HepG2 (cell line): Measurements from ENCODE around the gene NFATC1. TPM values are rescaled to one million over a fixed set of nuclear protein-coding genes. Genes with fewer than 3 reads are reported as not detected.

Experiments used
- ATAC-seq: fragments of 200-7000 bp; cut with Tn5 transposase; 3 replicates; pipeline ENCODE4 v1.9.1; 2020; ENCODE audit warnings: mild to moderate bottlenecking, moderate library complexity
- BruUV-seq: library from RNA; stranded (reverse); fragments of 400-500 nt; replicated peaks from 2 replicates; lab custom pipeline; 2021; lab: Mats Ljungman, UMichigan
- CTCF ChIA-PET: fragments of 300-600 bp; formaldehyde crosslinking; extraction: SDS; loops from one replicate; lab custom pipeline; 2021; ENCODE audit warnings: low total read pairs, inconsistent platforms, low intra/inter-chr PET ratio; lab: Yijun Ruan, JAX
- POLR2A ChIA-PET: fragments of 350-600 bp; sonication (Branson Sonifier 250); formaldehyde crosslinking; loops from one replicate; lab custom pipeline; 2020; ENCODE audit warnings: antibody characterized with exemption, inconsistent platforms; lab: Yijun Ruan, JAX
- DNase-seq: peaks from one replicate; pipeline ENCODE4 v3.0.0-alpha.2; 2015; ENCODE audit warnings: low spot score
- FAIRE-seq: peaks from 3 replicates; lab custom pipeline; 2011; peaks lifted over from hg19 to GRCh38; lab: Jason Lieb, UNC
- H2AFZ ChIP-seq: one replicate; pipeline ENCODE4 v1.6.1; 2011; ENCODE audit warnings: low read length, inconsistent platforms
- H3K27ac ChIP-seq: fragments of 300-600 bp; 3 replicates; pipeline ENCODE4 v1.8.0; 2011; ENCODE audit warnings: mixed run types, mild to moderate bottlenecking, mixed read lengths, low read length, inconsistent platforms; ENCODE audit not compliant: insufficient read depth; ENCODE audit errors: extremely low read length
- H3K27me3 ChIP-seq, 2 experiments: fragments of 200-600 bp in 1 of 2; 2 replicates in 1 of 2; 3 replicates in 1 of 2; pipeline versions ENCODE4 v1.6.0 to v1.8.0; 2011; ENCODE audit warnings: low read length in 2 of 2, mild to moderate bottlenecking in 2 of 2, moderate library complexity in 2 of 2, inconsistent platforms in 1 of 2; ENCODE audit not compliant: insufficient read depth in 2 of 2, control insufficient read depth in 1 of 2
- H3K36me3 ChIP-seq, 2 experiments: fragments of 200-600 bp in 1 of 2; replicated peaks in 1 of 2; 2 replicates in 1 of 2; 3 replicates in 1 of 2; pipeline versions ENCODE4 v1.5.1 to v1.8.0; 2011; ENCODE audit warnings: low read length in 2 of 2, inconsistent platforms in 1 of 2; ENCODE audit not compliant: insufficient read depth in 2 of 2, control insufficient read depth in 1 of 2
- H3K4me1 ChIP-seq: 2 replicates; pipeline ENCODE4 v1.5.1; 2012; ENCODE audit warnings: low read length, inconsistent platforms; ENCODE audit not compliant: insufficient read depth
- H3K4me2 ChIP-seq: 2 replicates; pipeline ENCODE4 v1.6.0; 2011; ENCODE audit warnings: low read depth, low read length, inconsistent platforms
- H3K4me3 ChIP-seq, 3 experiments: fragments of 200-600 bp in 1 of 3; sonication (generic), shearing (Covaris generic) in 1 of 3; replicated peaks in 1 of 3; 2 replicates each; pipeline ENCODE4 v1.5.1; 2011 to 2016; ENCODE audit warnings: low read length in 3 of 3, inconsistent platforms in 2 of 3, low read depth in 2 of 3, mild to moderate bottlenecking in 2 of 3, control low read depth in 1 of 3, mixed read lengths in 1 of 3; ENCODE audit not compliant: insufficient read depth in 1 of 3
- H3K79me2 ChIP-seq: one replicate; pipeline ENCODE4 v1.6.1; 2011; ENCODE audit warnings: low read length, inconsistent platforms; ENCODE audit not compliant: insufficient read depth
- H3K9ac ChIP-seq: 2 replicates; pipeline ENCODE4 v1.6.0; 2011; ENCODE audit warnings: mild to moderate bottlenecking, low read depth, low read length, inconsistent platforms; ENCODE audit not compliant: insufficient read depth
- H3K9me3 ChIP-seq: 2 replicates; pipeline ENCODE4 v1.5.1; 2012; ENCODE audit warnings: mild to moderate bottlenecking, low read length
- H4K20me1 ChIP-seq: 2 replicates; pipeline ENCODE4 v1.6.0; 2011; ENCODE audit warnings: inconsistent platforms, mild to moderate bottlenecking, low read length, moderate library complexity; ENCODE audit not compliant: insufficient read depth
- MEIS2 ChIP-seq: sonication (generic); formaldehyde crosslinking; IDR thresholded peaks from 2 replicates; pipeline ENCODE4 v1.9.0; 2021; ENCODE audit warnings: mild to moderate bottlenecking, missing genetic modification reagents
- NBN ChIP-seq: fragments of 450-650 bp; conservative IDR thresholded peaks from 2 replicates; pipeline ENCODE4 v1.6.1; 2017
- RAD21 ChIP-seq: fragments of 450-650 bp; formaldehyde crosslinking; IDR thresholded peaks from 2 replicates; pipeline ENCODE4 v1.5.0; 2020; ENCODE audit warnings: mild to moderate bottlenecking
- ZBTB7A ChIP-seq: sonication (generic); formaldehyde crosslinking; IDR thresholded peaks from 2 replicates; pipeline ENCODE4 v1.8.0; 2022; ENCODE audit warnings: mild to moderate bottlenecking, missing genetic modification reagents
- ZNF121 ChIP-seq: sonication (generic); formaldehyde crosslinking; IDR thresholded peaks from 2 replicates; pipeline ENCODE4 v1.5.0; 2020; ENCODE audit warnings: mild to moderate bottlenecking, missing genetic modification reagents
- ZNF260 ChIP-seq: sonication (generic); formaldehyde crosslinking; IDR thresholded peaks from 2 replicates; pipeline ENCODE4 v1.4.0; 2020; ENCODE audit warnings: missing genetic modification reagents, low read depth, mild to moderate bottlenecking, borderline replicate concordance
- ZNF567 ChIP-seq: sonication (generic); formaldehyde crosslinking; IDR thresholded peaks from 2 replicates; pipeline ENCODE4 v1.8.1; 2023; ENCODE audit warnings: mild to moderate bottlenecking, missing genetic modification reagents, borderline replicate concordance
- ZNF615 ChIP-seq: sonication (generic); formaldehyde crosslinking; IDR thresholded peaks from 2 replicates; pipeline ENCODE4 v1.5.0; 2020; ENCODE audit warnings: mild to moderate bottlenecking, missing genetic modification reagents, borderline replicate concordance
- WGBS: methylation state at CpG from one replicate; pipeline ENCODE4 v1.1.6; 2017; ENCODE audit warnings: low lambda C conversion rate; 5-methylcytosine and 5-hydroxymethylcytosine counted together
- in situ Hi-C: cut with HindIII; loops from 2 replicates; pipeline ENCODE4 v1.10.0; 2017; ENCODE audit warnings: low pct_unique_long_range_greater_than_20kb; ENCODE audit not compliant: extremely low pct_ligation_motif_present
- intact Hi-C: fragments of 100-400 bp; cut with micrococcal nuclease; formaldehyde crosslinking; loops from one replicate; pipeline ENCODE4 v1.10.0; 2022; ENCODE audit not compliant: unreplicated experiment
- polyA plus RNA-seq, 8 experiments: library from polyadenylated mRNA; depleted of rRNA in 3 of 8; stranded (reverse) in 7 of 8; unstranded in 1 of 8; fragments of >200 nt; fragmentation: Illumina TruSeq in 4 of 8; extraction: Trizol in 4 of 8; gene quantifications; 2 replicates each; pipeline versions ENCODE4 v1.2.1 to v1.2.3, GENCODE V29; 2011 to 2016; ENCODE audit warnings: low read depth in 4 of 8, missing spikeins in 1 of 8, mixed read lengths in 1 of 8; ENCODE audit not compliant: insufficient read depth in 1 of 8
- total RNA-seq, 5 experiments: library from RNA; depleted of rRNA; stranded (reverse); fragments of >200 nt; fragmentation: Illumina TruSeq; extraction: Trizol; gene quantifications; 2 replicates each; pipeline ENCODE4 v1.2.3, GENCODE V29; 2016; ENCODE audit warnings: low read depth in 1 of 5
- TF ChIP-seq, protein P1 (sequence below): sonication (generic); formaldehyde crosslinking; IDR thresholded peaks from 2 replicates; pipeline ENCODE4 v1.4.0; 2020; ENCODE audit warnings: mild to moderate bottlenecking, missing genetic modification reagents
- TF ChIP-seq, protein P2 (sequence below): sonication (generic); formaldehyde crosslinking; IDR thresholded peaks from 2 replicates; pipeline ENCODE4 v1.4.0; 2020; ENCODE audit warnings: low read depth, mild to moderate bottlenecking, missing genetic modification reagents
- TF ChIP-seq, protein P3 (sequence below): sonication (generic); formaldehyde crosslinking; IDR thresholded peaks from 2 replicates; pipeline ENCODE4 v1.5.0; 2020; ENCODE audit warnings: mild to moderate bottlenecking, missing genetic modification reagents, borderline replicate concordance

Gene NFATC1
- total and polyA plus RNA-seq, 2 of the 13 experiments (the other 11 are each of a cell fraction or from before 2014, with no cell fraction given) = not detected

DNA sequence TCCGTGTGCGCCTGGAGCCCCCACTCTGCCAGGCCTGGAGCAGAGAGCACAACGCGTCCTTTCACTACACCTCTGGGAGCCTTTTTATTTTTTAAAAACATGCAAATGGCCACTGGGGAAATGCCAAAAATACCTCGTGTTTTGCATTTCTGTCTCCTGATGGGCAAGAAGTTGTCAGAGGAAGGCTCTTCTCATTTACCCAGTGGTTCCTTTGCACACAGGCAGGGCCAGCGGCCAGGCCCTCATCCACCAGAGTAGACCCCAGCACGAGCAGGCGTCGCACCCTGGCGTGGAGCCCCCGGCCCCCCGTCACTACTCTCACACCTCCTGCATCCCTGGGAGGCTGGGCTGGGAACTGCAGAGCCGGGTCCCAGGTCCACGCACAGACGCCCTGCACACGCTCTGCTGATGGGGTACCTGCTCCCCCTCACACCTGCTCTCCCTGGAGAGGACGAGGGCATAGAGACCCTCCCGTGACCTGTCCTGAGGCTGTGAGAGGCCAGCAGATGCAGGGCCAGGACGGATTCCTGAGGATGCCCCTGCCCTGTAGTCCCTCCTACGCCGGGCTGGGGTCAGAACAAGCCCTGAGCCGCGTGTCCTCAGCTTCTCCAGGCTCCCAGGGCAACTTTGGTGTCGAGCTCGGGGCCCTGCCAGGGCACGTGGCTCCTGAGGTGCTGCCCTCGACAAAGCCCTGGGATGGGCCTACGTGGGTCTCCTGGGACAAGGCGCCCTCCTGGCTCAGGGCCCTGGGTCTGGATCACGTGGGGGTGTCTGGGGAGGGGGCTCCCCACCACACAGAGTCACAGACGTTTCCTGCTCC is 65.0 kb downstream of the NFATC1 start (continued):
- TF ChIP-seq, protein P1, sequence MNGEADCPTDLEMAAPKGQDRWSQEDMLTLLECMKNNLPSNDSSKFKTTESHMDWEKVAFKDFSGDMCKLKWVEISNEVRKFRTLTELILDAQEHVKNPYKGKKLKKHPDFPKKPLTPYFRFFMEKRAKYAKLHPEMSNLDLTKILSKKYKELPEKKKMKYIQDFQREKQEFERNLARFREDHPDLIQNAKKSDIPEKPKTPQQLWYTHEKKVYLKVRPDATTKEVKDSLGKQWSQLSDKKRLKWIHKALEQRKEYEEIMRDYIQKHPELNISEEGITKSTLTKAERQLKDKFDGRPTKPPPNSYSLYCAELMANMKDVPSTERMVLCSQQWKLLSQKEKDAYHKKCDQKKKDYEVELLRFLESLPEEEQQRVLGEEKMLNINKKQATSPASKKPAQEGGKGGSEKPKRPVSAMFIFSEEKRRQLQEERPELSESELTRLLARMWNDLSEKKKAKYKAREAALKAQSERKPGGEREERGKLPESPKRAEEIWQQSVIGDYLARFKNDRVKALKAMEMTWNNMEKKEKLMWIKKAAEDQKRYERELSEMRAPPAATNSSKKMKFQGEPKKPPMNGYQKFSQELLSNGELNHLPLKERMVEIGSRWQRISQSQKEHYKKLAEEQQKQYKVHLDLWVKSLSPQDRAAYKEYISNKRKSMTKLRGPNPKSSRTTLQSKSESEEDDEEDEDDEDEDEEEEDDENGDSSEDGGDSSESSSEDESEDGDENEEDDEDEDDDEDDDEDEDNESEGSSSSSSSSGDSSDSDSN (CRISPR knock-in tag) = no peak
- TF ChIP-seq ZNF121 (CRISPR knock-in tag) (no peak), ZNF260 (CRISPR knock-in tag) (no peak), ZBTB7A (CRISPR knock-in tag) (no peak)
- TF ChIP-seq, protein P2, sequence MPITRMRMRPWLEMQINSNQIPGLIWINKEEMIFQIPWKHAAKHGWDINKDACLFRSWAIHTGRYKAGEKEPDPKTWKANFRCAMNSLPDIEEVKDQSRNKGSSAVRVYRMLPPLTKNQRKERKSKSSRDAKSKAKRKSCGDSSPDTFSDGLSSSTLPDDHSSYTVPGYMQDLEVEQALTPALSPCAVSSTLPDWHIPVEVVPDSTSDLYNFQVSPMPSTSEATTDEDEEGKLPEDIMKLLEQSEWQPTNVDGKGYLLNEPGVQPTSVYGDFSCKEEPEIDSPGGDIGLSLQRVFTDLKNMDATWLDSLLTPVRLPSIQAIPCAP (CRISPR knock-in tag) = no peak

DNA sequence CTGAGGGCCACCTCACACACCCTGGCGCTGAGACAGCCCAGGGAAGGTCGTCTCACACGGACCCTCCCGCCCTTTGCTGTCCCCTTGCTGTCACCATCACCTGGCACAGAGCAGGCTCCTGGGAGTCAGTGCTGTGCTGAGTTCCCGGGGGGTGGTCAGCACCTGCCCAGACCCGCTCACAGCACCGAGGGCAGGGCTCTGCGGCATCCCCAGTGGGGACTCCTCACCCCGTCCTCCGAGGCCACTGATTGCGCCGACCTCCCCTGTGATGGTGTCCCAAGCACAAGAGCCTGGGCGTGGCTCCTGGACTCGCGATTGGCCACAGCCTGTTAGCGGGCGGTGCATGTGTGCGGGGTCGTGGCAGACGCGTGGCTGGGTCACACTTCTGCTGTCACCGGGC is 65.9 kb downstream of the NFATC1 start:
- Histone ChIP-seq H3K4me2 (no peak overlapping the region), H4K20me1 (no peaks in the 10 kb centered on the region), H3K27ac (no peak overlapping the region), H2AFZ (no peak overlapping the region), H3K9me3 (no peaks in the 10 kb centered on the region), H3K9ac (no peak overlapping the region), H3K36me3 (no peaks in the 10 kb centered on the region), H3K4me3 (no peak overlapping the region), H3K4me1 (no peaks in the 10 kb centered on the region), H3K79me2 (no peaks in the 10 kb centered on the region), H3K27me3 (peaks cover 14 to 88% of the 10 kb centered on the region in 2 experiments; a peak in 4 of 5 replicates)
- no peak for ATAC-seq
- TF ChIP-seq ZNF567 (CRISPR knock-in tag) (no peak), NBN (no peak), MEIS2 (CRISPR knock-in tag) (no peak), ZNF615 (CRISPR knock-in tag) (no peak), RAD21 (CRISPR knock-in tag) (no peak)
- TF ChIP-seq, protein P3, sequence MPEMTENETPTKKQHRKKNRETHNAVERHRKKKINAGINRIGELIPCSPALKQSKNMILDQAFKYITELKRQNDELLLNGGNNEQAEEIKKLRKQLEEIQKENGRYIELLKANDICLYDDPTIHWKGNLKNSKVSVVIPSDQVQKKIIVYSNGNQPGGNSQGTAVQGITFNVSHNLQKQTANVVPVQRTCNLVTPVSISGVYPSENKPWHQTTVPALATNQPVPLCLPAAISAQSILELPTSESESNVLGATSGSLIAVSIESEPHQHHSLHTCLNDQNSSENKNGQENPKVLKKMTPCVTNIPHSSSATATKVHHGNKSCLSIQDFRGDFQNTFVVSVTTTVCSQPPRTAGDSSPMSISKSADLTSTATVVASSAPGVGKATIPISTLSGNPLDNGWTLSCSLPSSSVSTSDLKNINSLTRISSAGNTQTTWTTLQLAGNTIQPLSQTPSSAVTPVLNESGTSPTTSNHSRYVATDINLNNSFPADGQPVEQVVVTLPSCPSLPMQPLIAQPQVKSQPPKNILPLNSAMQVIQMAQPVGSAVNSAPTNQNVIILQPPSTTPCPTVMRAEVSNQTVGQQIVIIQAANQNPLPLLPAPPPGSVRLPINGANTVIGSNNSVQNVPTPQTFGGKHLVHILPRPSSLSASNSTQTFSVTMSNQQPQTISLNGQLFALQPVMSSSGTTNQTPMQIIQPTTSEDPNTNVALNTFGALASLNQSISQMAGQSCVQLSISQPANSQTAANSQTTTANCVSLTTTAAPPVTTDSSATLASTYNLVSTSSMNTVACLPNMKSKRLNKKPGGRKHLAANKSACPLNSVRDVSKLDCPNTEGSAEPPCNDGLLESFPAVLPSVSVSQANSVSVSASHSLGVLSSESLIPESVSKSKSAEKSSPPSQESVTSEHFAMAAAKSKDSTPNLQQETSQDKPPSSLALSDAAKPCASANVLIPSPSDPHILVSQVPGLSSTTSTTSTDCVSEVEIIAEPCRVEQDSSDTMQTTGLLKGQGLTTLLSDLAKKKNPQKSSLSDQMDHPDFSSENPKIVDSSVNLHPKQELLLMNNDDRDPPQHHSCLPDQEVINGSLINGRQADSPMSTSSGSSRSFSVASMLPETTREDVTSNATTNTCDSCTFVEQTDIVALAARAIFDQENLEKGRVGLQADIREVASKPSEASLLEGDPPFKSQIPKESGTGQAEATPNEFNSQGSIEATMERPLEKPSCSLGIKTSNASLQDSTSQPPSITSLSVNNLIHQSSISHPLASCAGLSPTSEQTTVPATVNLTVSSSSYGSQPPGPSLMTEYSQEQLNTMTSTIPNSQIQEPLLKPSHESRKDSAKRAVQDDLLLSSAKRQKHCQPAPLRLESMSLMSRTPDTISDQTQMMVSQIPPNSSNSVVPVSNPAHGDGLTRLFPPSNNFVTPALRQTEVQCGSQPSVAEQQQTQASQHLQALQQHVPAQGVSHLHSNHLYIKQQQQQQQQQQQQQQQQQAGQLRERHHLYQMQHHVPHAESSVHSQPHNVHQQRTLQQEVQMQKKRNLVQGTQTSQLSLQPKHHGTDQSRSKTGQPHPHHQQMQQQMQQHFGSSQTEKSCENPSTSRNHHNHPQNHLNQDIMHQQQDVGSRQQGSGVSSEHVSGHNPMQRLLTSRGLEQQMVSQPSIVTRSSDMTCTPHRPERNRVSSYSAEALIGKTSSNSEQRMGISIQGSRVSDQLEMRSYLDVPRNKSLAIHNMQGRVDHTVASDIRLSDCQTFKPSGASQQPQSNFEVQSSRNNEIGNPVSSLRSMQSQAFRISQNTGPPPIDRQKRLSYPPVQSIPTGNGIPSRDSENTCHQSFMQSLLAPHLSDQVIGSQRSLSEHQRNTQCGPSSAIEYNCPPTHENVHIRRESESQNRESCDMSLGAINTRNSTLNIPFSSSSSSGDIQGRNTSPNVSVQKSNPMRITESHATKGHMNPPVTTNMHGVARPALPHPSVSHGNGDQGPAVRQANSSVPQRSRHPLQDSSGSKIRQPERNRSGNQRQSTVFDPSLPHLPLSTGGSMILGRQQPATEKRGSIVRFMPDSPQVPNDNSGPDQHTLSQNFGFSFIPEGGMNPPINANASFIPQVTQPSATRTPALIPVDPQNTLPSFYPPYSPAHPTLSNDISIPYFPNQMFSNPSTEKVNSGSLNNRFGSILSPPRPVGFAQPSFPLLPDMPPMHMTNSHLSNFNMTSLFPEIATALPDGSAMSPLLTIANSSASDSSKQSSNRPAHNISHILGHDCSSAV (CRISPR knock-in tag) = no peak
- no peak for FAIRE-seq
- POLR2A ChIA-PET = no interaction called here
- CTCF ChIA-PET = no interaction called here
- intact Hi-C loops = no loop called here
- in situ Hi-C loops = no loop called here
- DNase-seq = no peak
- no TSS peak for BruUV-seq
- WGBS = 32% methylated on average over 11 of the region's 22 CpGs
